ENCODE data around the gene TSEN2.
A peak's percentile ranks its signal among the peaks of the same experiment; 100 is the strongest.
"Not testable (repeated sequence)": the region's sequence is repeated elsewhere in the genome, so short reads cannot be mapped to it uniquely, and the experiment has no call there.

Gene TSEN2

DNA sequence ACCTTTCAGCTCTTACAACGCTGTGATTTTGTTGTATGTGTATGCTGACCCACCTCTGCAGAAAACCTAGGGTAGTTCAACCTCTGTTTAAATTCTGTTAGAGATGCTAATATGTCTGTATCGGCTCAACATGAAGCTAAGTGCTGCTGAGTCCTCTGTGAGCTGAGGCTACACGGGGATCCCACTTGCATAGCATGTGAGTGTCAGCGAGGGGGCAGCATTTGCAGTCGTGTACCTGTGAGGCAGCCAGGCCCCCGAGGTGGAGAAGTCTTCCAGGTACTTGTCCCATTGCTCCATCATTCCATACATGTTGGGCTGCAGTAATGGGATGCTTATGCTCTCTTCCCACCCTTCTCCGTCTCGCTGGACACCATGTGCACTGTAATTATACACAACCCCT is 57.3 kb downstream of the TSEN2 start:
- Mint-ChIP-seq H3K36me3 (no peaks in the 10 kb centered on the region), H3K4me3 (no peak overlapping the region), H3K4me1 (no peaks in the 10 kb centered on the region), H3K9me3 (no peaks in the 10 kb centered on the region), H3K27me3 (no peaks in the 10 kb centered on the region), H3K27ac (no peak overlapping the region)

DNA sequence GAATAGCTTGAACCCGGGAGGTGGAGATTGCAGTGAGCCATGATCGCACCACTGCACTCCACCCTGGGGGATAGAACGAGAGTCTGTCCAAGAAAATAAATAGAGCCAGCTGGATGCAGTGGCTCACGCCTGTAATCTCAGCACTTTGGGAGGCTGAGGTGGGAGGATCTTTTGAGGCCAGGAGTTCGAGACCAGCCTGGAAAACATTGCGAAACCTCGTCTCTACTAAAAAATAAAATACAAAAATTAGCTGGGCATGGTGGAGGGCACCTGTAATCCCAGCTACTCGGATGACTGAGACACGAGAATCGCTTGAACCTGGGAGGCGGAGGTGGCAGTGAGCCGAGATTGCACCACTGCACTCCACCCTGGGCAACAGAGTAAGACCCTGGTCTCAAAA is 59.2 kb downstream of the TSEN2 start:
- H3K36me3 Mint-ChIP-seq, H3K27ac Mint-ChIP-seq: not testable (repeated sequence)

DNA sequence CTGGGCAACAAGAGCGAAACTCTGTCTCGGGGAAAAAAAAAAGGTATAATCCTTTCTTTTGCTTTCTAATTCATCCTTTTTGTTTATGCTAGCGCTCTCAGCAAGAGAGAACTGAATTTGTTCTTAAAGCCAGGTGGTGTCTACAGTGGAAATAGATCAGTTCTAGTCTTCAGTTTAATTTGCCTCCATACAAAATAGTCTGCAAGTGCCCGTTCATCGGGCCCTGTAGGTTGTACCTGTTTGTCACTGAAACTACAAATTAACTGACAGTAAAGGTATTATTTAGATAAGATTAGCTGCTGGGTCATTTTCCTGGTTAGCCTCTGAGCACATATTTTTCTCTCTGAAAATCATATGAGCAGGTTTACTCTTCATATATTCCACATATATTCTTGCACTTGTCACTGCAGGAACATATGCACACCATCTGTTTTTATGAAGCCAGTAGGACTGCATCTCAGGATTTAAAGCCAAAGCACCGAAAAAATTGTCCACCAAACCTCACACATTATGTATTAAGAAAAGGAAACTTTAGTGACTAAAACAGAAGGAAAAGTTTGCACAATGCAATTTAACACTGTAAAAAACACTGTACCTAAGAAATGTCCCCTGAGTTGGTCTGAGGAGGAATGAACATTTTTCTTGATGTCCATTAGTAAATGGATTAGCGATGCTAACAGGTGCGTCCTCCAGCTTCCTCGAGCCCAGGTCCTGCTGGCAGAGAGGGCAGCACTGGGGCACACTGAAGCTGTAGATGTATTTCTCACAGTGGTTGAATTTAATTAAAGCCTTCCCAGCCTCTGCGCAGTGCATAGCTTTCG is 60.6 kb downstream of the TSEN2 start:
- H3K27me3 Mint-ChIP-seq, result no peaks in the 10 kb centered on the region
- H3K27ac Mint-ChIP-seq, result no peak overlapping the region
- H3K36me3 Mint-ChIP-seq, result no peaks in the 10 kb centered on the region

More for the DNA sequence above, 59.2 kb downstream of the TSEN2 start:
- not testable (repeated sequence) for H3K4me3 Mint-ChIP-seq, H3K9me3 Mint-ChIP-seq, H3K27me3 Mint-ChIP-seq, H3K4me1 Mint-ChIP-seq

DNA sequence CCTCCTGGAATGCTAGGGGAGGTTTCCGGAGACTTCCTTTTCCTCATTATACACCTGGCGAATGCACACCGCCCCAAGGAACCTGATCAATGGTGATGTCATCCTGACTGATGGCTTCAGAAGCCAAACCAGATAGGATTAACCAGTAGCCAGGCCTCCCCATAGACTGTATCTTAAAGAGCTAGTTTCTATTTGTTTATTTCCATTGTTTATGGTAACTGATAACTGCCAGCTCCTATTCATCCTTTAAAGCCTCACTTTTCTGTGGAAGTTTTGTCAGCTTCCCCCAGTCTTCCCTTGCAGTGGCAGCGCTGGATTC is 61.2 kb downstream of the TSEN2 start, which contains the start of gene MKRN2OS:
TSS of gene MKRN2OS (minus strand) at position 27 of the 319 bp plus-strand sequence. CDS start 35 bp downstream, outside the sequence.
- H3K4me3 Mint-ChIP-seq, result no peak within 1 kb of the TSS
- H3K4me1 Mint-ChIP-seq, result no peaks in the 10 kb centered on the region
- H3K36me3 Mint-ChIP-seq, result no peaks in the 10 kb centered on the region
- no peaks in the 10 kb centered on the region for H3K9me3 Mint-ChIP-seq
- no peak within 1 kb of the TSS for H3K27ac Mint-ChIP-seq
- no peaks in the 10 kb centered on the region for H3K27me3 Mint-ChIP-seq

More for the DNA sequence above, 60.6 kb downstream of the TSEN2 start:
- Mint-ChIP-seq H3K4me1 (no peaks in the 10 kb centered on the region), H3K9me3 (no peaks in the 10 kb centered on the region), H3K4me3 (no peak overlapping the region)

DNA sequence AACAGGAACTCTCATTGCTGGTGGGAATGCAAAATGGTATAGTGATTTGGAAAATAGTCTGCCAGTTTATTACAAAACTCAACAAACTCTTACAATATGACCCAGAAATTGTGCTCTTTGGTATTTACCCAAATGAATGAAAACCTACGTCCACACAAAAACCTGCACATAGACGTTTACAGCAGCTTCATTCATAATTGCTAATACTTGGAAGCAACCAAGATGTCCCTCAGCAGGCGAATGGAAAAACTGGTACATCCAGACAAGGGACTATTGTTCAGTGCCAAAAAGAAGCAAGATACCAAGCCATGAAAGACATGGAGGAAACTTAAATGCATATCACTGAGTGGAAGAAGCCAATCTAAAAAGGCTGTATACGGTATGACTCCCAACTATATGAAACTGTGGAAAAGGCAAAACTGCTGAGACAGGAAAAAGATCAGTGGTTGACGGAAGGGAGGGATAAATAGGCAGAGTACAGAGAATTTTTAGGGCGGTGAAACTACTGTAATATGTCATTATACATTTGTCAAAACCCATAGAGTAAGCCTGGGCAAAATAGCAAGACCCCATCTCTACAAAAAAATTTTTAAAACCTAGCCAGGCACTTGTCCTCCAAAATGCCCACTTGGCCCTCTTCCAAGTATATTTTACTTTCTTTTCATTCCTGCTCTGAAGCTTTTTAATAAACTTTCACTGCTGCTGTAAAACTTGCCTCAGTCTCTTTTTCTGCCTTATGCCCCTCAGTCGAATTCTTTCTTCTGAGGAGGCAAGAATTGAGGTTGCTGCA is 65.9 kb downstream of the TSEN2 start:
- no peaks in the 10 kb centered on the region for H3K36me3 Mint-ChIP-seq
- no peaks in the 10 kb centered on the region for H3K4me1 Mint-ChIP-seq
- H3K27me3 Mint-ChIP-seq, result peaks cover 11% of the 10 kb centered on the region
- no peaks in the 10 kb centered on the region for H3K9me3 Mint-ChIP-seq
- no peak overlapping the region for H3K4me3 Mint-ChIP-seq
- H3K27ac Mint-ChIP-seq, result no peak overlapping the region

DNA sequence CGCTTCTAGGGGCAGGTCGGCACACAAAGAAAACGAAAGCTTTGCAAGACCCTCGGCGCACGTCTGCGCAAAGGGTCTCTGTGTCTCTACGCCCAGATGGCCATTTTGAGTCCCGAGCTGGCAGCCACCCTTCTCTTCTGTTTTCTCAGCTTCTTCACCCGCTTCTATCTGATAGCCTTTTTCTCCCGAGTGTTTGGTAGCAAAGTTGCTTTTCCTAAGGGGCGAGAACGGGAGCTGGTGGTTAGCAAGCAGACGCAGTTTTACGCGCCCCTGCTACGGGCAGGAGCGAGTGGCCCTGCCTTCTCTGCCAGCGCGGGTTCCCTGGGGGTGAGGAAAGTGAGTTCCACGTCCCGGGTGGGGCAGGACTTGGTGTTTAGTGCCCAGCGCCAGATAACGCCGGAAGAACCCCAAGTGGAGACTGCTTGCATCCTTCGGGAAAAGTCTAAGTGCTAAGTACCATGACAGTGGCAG is 69.7 kb downstream of the TSEN2 start:
- Mint-ChIP-seq H3K4me1 (peaks cover 26% of the 10 kb centered on the region), H3K9me3 (no peaks in the 10 kb centered on the region), H3K36me3 (no peaks in the 10 kb centered on the region), H3K4me3 (peak overlapping the region; percentile 83), H3K27me3 (peaks cover 15% of the 10 kb centered on the region), H3K27ac (no peak overlapping the region)

DNA sequence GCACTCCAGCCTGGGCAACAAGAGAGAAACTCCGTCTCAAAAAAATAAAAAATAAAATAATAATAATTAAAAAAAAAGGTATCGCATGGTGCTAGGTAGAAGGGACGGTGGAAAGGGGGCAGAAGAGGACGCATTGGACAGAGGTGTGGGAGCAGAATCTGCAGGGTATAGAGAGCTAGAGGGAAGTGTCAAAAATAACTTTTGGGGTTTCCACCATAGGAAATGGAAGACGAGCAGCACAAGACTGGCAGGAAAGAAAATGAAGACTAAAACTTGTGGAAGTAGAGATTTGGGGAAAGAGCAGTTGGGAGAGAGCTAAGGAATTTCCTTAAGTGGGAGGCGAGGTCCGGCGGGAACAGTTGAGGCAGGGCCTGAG is 72.0 kb downstream of the TSEN2 start:
- Mint-ChIP-seq H3K4me1 (peaks cover 49% of the 10 kb centered on the region), H3K4me3 (peak overlapping the region; percentile 91), H3K9me3 (no peaks in the 10 kb centered on the region), H3K27me3 (peaks cover 15% of the 10 kb centered on the region), H3K36me3 (no peaks in the 10 kb centered on the region), H3K27ac (peak overlapping the region; percentile 78)

DNA sequence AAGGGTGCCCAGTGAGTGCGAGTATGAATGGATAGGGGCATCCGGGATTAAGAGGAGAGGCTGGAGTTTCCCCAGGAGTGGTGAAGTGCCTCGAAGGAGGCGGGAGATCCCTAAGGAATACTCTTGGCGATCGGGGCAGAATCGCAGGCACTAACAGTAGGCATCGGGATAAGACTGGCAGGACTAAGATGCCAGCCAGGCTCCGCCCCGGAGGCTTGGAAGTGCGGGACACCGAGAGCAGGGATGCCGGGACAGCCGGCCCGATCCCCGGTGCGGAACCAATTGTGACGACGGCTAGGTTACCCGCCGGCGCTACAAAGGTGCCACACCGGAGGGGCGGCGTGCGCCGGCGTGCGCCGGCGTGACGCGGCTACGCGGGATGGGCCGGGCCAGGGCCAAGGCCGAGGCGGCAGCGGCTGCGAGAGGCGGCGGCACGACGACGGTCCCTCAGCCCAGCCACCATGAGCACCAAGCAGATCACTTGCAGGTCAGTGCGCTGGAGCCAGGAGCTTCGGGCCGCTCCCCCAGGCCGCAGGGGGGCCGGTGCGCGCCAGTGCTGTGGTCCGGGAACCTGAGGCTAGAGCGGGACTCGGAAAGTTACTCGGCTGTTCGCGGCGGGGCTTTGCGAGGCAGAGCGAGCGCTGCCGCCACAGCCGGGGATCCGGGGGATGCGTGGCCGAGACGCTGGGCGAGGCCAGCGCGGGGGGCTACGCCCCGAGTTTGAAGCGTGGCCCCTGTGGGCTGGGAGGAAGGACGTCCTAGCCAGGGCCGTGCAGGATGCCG is 72.6 kb downstream of the TSEN2 start, which contains the start of gene MKRN2:
TSS of gene MKRN2 (plus strand) at position 398 of the 783 bp plus-strand sequence. CDS start at position 462, 64 bp downstream.
- Mint-ChIP-seq H3K4me3 (peak within 1 kb of the TSS; percentile 91), H3K36me3 (no peaks in the 10 kb centered on the region), H3K4me1 (peaks cover 55% of the 10 kb centered on the region), H3K9me3 (no peaks in the 10 kb centered on the region), H3K27ac (peak within 1 kb of the TSS; percentile 91), H3K27me3 (peaks cover 15% of the 10 kb centered on the region)

DNA sequence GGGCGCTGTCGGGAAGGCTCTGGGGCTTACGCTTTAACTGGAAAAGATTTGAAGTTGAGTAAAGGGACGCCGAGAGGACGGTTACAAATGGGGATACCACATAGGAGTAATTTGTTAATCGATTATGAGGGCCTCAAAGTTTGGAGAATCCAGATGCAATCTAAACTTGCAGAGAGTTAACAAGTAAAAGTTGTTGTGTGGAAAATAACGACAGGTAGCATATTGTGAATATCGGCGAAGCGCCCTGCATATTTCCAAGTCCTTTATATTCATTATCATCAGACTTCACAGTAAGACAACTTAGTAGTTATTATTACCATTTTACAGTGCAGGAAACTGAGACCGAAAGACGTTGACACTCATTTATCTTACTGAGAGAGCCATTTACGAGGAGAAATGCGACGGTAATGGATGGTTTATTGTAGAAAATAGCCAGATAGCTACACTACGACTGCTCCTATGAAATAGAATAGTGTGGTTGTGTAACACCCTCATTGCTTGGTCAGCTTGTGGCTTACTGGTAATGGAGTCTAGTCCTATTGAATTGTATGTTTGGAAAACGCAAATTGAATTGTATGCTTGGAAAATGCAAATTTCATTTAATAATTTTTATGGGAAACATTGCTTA is 73.3 kb downstream of the TSEN2 start:
- Mint-ChIP-seq H3K4me1 (peaks cover 61% of the 10 kb centered on the region), H3K27me3 (peaks cover 15% of the 10 kb centered on the region), H3K9me3 (no peaks in the 10 kb centered on the region), H3K4me3 (peak overlapping the region; percentile 91), H3K27ac (peak overlapping the region; percentile 91), H3K36me3 (no peaks in the 10 kb centered on the region)

DNA sequence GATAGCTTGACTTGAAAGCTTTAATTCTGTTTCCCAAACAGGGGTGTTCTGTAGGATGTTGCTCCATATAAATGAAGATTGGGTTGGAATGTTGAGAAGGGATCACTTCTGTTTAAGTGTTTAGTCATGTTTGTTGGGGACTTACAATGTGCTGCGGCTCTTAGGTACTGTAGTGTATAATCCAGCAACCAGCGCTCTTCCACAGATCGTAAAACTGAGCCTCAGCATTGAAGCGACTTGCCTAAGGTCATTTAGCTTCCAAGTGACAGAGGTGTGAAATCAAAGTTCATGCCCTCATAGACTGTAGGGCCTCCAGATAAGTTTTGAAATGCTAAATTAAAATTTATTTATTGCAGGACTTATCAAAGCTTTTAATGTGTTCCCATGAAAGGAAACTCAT is 74.4 kb downstream of the TSEN2 start:
- H3K36me3 Mint-ChIP-seq, result no peaks in the 10 kb centered on the region
- H3K4me1 Mint-ChIP-seq, result peaks cover 65% of the 10 kb centered on the region
- H3K9me3 Mint-ChIP-seq, result no peaks in the 10 kb centered on the region
- peak overlapping the region; percentile 91 for H3K4me3 Mint-ChIP-seq
- H3K27me3 Mint-ChIP-seq, result peaks cover 11% of the 10 kb centered on the region
- no peak overlapping the region for H3K27ac Mint-ChIP-seq

DNA sequence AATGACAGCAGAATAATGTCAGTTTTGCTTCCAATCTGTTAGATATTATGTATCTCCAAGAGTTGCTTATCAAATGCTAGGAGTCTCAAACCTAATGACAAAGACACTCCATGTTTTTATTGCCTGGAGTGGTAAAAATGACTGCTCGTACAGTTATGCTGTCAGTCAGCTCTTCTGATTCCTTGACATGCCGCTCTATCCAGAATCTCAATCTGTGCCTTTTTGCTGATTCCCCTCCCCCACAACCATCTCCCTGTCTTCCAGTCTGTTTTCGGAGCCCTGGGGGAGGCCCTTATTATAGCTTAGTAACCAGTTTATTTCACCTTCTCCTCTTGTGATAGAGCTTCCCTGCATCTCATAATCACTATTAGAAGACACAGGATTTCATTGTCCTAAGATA is 75.2 kb downstream of the TSEN2 start:
- Mint-ChIP-seq H3K9me3 (peaks cover 2% of the 10 kb centered on the region), H3K27ac (no peak overlapping the region), H3K4me1 (peaks cover 68% of the 10 kb centered on the region), H3K4me3 (peak overlapping the region; percentile 91), H3K36me3 (peaks cover 2% of the 10 kb centered on the region), H3K27me3 (peaks cover 6% of the 10 kb centered on the region)

DNA sequence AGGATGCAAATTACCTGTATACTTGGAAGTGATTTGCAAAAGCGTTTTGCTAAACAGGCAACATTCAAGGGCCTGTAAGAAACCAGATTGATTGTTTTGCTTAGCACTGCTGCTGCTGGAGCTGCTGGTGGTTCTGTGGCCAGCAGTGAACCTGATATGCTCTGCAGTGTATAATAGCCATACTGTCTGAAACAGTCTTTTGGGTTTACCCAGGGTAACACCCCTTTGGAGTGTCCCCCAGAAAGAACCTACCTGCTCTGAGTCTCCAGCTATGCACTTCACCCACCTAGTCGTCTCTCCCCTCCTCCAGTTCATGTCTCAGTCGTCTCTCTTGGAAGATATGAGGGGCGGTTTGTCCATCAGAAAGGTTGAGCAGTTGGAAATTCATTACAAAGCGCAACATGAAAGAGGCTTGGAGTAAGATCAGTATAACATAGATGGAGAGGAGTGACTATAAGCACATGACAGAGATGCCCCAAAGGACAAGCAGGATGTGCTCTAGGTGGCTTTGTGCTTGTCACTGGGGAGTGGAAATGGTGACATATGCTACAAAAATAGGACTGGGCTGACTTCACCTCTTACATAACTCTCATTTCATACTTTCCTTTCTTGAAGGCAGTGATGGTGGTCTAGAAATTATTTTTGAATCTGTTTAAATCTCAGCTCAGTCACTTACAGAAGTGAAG is 76.4 kb downstream of the TSEN2 start:
- Mint-ChIP-seq H3K9me3 (peaks cover 7% of the 10 kb centered on the region), H3K27me3 (peaks cover 1% of the 10 kb centered on the region), H3K4me3 (peak overlapping the region; percentile 37), H3K27ac (peak overlapping the region; percentile 79), H3K4me1 (peaks cover 75% of the 10 kb centered on the region), H3K36me3 (peaks cover 9% of the 10 kb centered on the region)

DNA sequence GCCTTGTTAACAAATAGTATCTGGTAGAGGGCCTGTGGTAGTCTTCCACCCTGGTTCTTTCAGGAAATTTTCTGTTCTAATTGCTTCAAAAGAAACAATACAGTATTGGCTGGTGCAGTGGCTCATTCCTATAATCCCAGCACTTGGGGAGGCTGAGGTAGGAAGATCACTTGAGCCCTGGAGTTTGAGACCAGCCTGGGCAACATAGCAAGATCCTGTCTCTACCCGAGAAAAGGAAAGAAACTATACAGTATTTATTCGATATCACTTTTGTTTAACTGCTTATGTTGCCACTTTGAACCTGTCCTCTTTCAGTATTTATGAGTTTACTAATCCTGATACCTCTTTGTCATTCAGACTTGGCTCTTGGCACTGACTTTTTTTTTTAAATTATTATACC is 77.1 kb downstream of the TSEN2 start:
- Mint-ChIP-seq H3K4me1 (peaks cover 68% of the 10 kb centered on the region), H3K4me3 (peak overlapping the region; percentile 37), H3K27ac (peak overlapping the region; percentile 62), H3K9me3 (peaks cover 7% of the 10 kb centered on the region), H3K36me3 (peaks cover 13% of the 10 kb centered on the region), H3K27me3 (no peaks in the 10 kb centered on the region)

DNA sequence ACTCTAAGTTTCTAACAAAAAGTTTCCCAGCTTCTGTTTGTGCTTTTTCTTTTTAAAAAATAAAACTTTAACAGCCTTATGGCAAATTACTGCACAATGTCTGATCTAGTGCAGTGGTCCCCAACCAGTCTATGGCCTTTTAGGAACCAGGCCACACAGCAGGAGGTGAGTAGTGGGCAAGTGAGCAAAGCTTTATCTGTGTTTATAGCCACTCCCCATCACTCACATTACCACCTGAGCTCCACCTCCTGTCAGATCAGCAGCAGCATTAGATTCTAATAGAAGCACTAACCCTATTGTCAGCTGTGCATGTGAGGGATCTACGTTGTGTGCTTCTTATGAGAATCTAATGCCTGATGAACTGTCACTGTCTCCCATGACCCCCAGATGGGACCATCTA is 78.2 kb downstream of the TSEN2 start:
- Mint-ChIP-seq H3K27ac (peak overlapping the region; percentile 65), H3K4me3 (peak overlapping the region; percentile 55), H3K9me3 (peaks cover 7% of the 10 kb centered on the region), H3K4me1 (peaks cover 70% of the 10 kb centered on the region), H3K27me3 (no peaks in the 10 kb centered on the region), H3K36me3 (peaks cover 18% of the 10 kb centered on the region)

Data from activated naive CD4-positive, alpha-beta T cell treated with anti-CD3 and anti-CD28 coated beads, Interleukin-2, amount 50 U/mL, for 24 hours (primary cell).